Calu3 (cell line): ENCODE data around the gene VSIG4. TPM values are rescaled to one million over a fixed set of nuclear protein-coding genes. Genes with fewer than 3 reads are reported as not detected.
"Not testable (repeated sequence)": the region's sequence is repeated elsewhere in the genome, so short reads cannot be mapped to it uniquely, and the experiment has no call there.

Experiments used
- BruUV-seq: library from RNA; stranded (reverse); fragments of 400-500 nt; replicated peaks from 2 replicates; lab custom pipeline; 2021; lab: Mats Ljungman, UMichigan
- CTCF ChIA-PET: fragments of 300-600 bp; sonication (Branson Sonifier 250); formaldehyde crosslinking; loops from one replicate; lab custom pipeline; 2022; ENCODE audit warnings: antibody characterized with exemption; lab: Charles Lee
- DNase-seq: peaks from one replicate; pipeline ENCODE4 v3.0.0; 2022
- H3K27ac Mint-ChIP-seq: one replicate; pipeline ENCODE4 v1.8.0; 2022; ENCODE audit warnings: mixed read lengths; ENCODE audit not compliant: unreplicated experiment
- H3K27me3 Mint-ChIP-seq: one replicate; pipeline ENCODE4 v1.8.0; 2022; ENCODE audit warnings: mixed read lengths; ENCODE audit not compliant: unreplicated experiment
- H3K36me3 Mint-ChIP-seq: one replicate; pipeline ENCODE4 v1.8.0; 2022; ENCODE audit warnings: mild to moderate bottlenecking, moderate library complexity, mixed read lengths; ENCODE audit not compliant: insufficient read depth, unreplicated experiment
- H3K4me1 Mint-ChIP-seq: one replicate; pipeline ENCODE4 v1.8.0; 2022; ENCODE audit warnings: mild to moderate bottlenecking, low read depth, mixed read lengths; ENCODE audit not compliant: unreplicated experiment
- H3K4me3 Mint-ChIP-seq: one replicate; pipeline ENCODE4 v1.8.0; 2022; ENCODE audit warnings: mild to moderate bottlenecking, low read depth, moderate library complexity, mixed read lengths; ENCODE audit not compliant: unreplicated experiment
- H3K9me3 Mint-ChIP-seq: one replicate; pipeline ENCODE4 v1.8.0; 2022; ENCODE audit warnings: low read depth, mixed read lengths; ENCODE audit not compliant: unreplicated experiment
- intact Hi-C: fragments of 100-400 bp; cut with micrococcal nuclease; formaldehyde crosslinking; loops from one replicate; pipeline ENCODE4 v1.10.0; 2022; ENCODE audit not compliant: unreplicated experiment
- total RNA-seq: library from RNA; stranded (reverse); gene quantifications from 2 replicates; pipeline ENCODE4 v1.2.3, GENCODE V29; 2022
- TF ChIP-seq, protein P1 (sequence below): fragments of 200-600 bp; IDR thresholded peaks from one replicate; pipeline ENCODE4 v1.8.0; 2022; ENCODE audit warnings: antibody characterized with exemption; ENCODE audit not compliant: unreplicated experiment

Gene VSIG4
- total RNA-seq, 1 experiment from 2014 or later: not detected

DNA sequence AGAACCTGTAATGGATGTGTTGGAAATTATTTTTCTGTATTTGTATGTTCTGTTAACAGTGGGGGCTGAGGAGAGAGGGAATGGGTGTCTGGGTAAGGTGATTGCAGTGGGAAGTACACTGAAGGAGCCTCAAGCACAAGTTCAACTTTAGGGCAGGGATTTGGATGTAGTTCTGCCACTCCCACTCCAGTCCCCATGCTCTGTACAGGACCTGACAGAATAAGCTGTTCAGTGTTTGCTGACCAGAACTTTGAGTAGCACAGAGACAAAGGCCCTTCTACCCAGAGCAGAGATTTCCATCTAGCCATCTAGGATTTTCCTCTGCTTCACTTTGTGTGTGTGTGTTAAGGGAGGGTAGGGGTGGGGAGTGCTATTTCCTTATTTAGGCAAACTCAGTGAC is 49.2 kb downstream of the VSIG4 start:
- no peak overlapping the region for H3K27ac Mint-ChIP-seq
- BruUV-seq: no TSS peak
- DNase-seq: no peak
- TF ChIP-seq, protein P1, sequence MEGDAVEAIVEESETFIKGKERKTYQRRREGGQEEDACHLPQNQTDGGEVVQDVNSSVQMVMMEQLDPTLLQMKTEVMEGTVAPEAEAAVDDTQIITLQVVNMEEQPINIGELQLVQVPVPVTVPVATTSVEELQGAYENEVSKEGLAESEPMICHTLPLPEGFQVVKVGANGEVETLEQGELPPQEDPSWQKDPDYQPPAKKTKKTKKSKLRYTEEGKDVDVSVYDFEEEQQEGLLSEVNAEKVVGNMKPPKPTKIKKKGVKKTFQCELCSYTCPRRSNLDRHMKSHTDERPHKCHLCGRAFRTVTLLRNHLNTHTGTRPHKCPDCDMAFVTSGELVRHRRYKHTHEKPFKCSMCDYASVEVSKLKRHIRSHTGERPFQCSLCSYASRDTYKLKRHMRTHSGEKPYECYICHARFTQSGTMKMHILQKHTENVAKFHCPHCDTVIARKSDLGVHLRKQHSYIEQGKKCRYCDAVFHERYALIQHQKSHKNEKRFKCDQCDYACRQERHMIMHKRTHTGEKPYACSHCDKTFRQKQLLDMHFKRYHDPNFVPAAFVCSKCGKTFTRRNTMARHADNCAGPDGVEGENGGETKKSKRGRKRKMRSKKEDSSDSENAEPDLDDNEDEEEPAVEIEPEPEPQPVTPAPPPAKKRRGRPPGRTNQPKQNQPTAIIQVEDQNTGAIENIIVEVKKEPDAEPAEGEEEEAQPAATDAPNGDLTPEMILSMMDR: no peak
- no peak overlapping the region for H3K4me3 Mint-ChIP-seq
- CTCF ChIA-PET: no interaction called here
- no peaks in the 10 kb centered on the region for H3K9me3 Mint-ChIP-seq
- intact Hi-C loops: no loop called here
- H3K4me1 Mint-ChIP-seq: no peaks in the 10 kb centered on the region
- no peaks in the 10 kb centered on the region for H3K27me3 Mint-ChIP-seq
- no peaks in the 10 kb centered on the region for H3K36me3 Mint-ChIP-seq

- CTCF ChIA-PET: no interaction called here
- BruUV-seq: no TSS peak
- Mint-ChIP-seq H3K36me3 (no peaks in the 10 kb centered on the region), H3K9me3 (no peaks in the 10 kb centered on the region), H3K27me3 (no peaks in the 10 kb centered on the region), H3K4me3 (no peak overlapping the region), H3K4me1 (no peaks in the 10 kb centered on the region), H3K27ac (no peak overlapping the region)
- no peak for DNase-seq
- intact Hi-C loops: no loop called here
- TF ChIP-seq, protein P1: no peak
Measured at GRCh38 chrX:65987811-65988210, 52.1 kb downstream of the VSIG4 start.

DNA sequence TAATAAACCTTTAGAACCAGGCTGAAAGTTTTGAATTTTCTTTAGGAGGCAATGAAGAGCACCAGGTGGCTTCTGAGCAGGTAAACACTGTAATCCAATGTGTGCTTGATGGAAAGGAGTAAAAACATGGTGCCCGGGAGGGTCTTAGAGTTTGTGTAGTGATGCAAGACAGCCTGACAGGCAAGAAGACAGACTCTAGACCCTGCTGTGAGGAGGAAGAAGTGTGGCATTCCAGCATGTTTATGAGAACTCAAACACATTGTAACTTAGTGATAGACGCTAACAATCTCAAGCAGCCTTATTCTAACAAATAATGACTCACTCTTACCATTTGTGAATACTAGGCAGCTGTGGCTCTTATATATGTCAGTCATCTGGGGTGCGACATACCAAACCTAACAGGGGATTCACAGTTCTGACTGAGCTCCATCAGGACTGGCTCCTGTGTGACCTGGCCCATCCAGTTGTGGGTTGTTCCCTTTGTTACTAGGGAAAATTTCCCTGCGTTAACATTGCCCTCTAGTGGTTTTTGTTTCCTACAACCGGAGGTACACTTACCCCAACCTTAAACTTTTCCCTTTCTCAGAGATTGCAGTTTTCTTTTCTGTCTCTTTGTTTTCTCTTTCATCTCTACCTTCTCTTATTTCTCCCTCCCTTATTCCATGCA is 53.8 kb downstream of the VSIG4 start:
- CTCF ChIA-PET: interaction anchor here (0.5 to 1.3 kb wide), 5 partner anchors 114 to 446 kb away, joined by 3 to 20 read pairs (median 3); no protein-coding TSS in a partner anchor
- Mint-ChIP-seq H3K27ac (peak overlapping the region; percentile 2), H3K4me1 (no peaks in the 10 kb centered on the region), H3K36me3 (no peaks in the 10 kb centered on the region), H3K27me3 (no peaks in the 10 kb centered on the region), H3K9me3 (no peaks in the 10 kb centered on the region), H3K4me3 (no peak overlapping the region)
- peak; percentile 57 for DNase-seq
- no TSS peak for BruUV-seq
- intact Hi-C loops: loop anchor here (1.0 to 2.0 kb wide), 5 partner anchors 114 to 404 kb away; no protein-coding TSS in a partner anchor
- TF ChIP-seq, protein P1: peak; percentile 26

GRCh38 chrX:65985211-65985610 is 54.7 kb downstream of the VSIG4 start:
- Mint-ChIP-seq H3K27me3 (no peaks in the 10 kb centered on the region), H3K27ac (no peak overlapping the region), H3K4me3 (no peak overlapping the region), H3K9me3 (no peaks in the 10 kb centered on the region), H3K4me1 (no peaks in the 10 kb centered on the region), H3K36me3 (no peaks in the 10 kb centered on the region)
- DNase-seq: no peak
- TF ChIP-seq, protein P1: no peak
- BruUV-seq: no TSS peak
- intact Hi-C loops: loop anchor here (2.0 kb wide), 1 partner anchor 238 kb away; no protein-coding TSS in a partner anchor
- CTCF ChIA-PET: no interaction called here

DNA sequence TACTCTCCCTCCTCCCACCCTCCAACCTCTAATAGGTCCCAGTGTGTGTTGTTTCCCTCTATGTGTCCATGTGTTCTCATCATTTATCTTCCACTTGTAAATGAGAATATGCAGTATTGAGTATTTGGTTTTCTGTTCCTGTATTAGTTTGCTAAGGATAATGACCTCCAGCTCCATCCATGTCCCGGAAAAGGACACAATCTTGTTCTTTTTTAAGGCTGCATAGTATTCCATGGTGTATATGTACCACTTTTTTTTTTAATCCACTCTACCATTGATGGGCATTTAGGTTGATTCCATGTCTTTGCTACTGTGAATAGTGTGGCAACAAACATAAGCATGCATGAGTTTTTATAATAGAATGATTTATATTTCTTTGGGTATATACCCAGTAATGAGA is 62.7 kb downstream of the VSIG4 start:
- H3K4me1 Mint-ChIP-seq, intact Hi-C loops, H3K36me3 Mint-ChIP-seq, DNase-seq, H3K4me3 Mint-ChIP-seq, CTCF ChIA-PET, H3K27ac Mint-ChIP-seq, BruUV-seq, H3K9me3 Mint-ChIP-seq, H3K27me3 Mint-ChIP-seq: not testable (repeated sequence)
